Left ventricle myocardium superior (tissue), 1 donor: ENCODE results near the gene SEC22B. TPM values are rescaled to one million over a fixed set of nuclear protein-coding genes. Genes with fewer than 3 reads are reported as not detected.
"Not testable (repeated sequence)": the region's sequence is repeated elsewhere in the genome, so short reads cannot be mapped to it uniquely, and the experiment has no call there.

Source experiments
- ATAC-seq: fragments of 200-7000 bp; cut with Tn5 transposase; one replicate; pipeline ENCODE4 v1.9.1; 2020; ENCODE audit warnings: mild to moderate bottlenecking, moderate library complexity
- DNase-seq: peaks from one replicate; pipeline ENCODE4 v3.0.0-alpha.2; 2020
- intact Hi-C: fragments of 100-400 bp; cut with micrococcal nuclease; formaldehyde crosslinking; loops from one replicate; pipeline ENCODE4 v1.11.0; 2022
- long read RNA-seq: library from polyadenylated mRNA; unstranded; transcript quantifications from one replicate; pipeline ENCODE4 v2.0.0, GENCODE V29; 2021
- total RNA-seq: library from RNA; stranded (reverse); fragmentation: NEBNext Ultra II Directional; extraction: Animal tissue kit (Norgen Biotek cat#: 25700); gene quantifications from one replicate; pipeline ENCODE4 v1.2.1, GENCODE V29; 2021
- donor health status: DM: no; HTN: yes; CAD: no; lungs with severe emphysema.

The SEC22B gene
- 14.0 TPM for total RNA-seq
- long read RNA-seq, full-length matches to known transcripts: 61 of 66 reads
- long read RNA-seq, partial matches to known transcripts: 0 of 66 reads
- long read RNA-seq, other reads (novel, unspliced or antisense): 5 of 66 reads

DNA sequence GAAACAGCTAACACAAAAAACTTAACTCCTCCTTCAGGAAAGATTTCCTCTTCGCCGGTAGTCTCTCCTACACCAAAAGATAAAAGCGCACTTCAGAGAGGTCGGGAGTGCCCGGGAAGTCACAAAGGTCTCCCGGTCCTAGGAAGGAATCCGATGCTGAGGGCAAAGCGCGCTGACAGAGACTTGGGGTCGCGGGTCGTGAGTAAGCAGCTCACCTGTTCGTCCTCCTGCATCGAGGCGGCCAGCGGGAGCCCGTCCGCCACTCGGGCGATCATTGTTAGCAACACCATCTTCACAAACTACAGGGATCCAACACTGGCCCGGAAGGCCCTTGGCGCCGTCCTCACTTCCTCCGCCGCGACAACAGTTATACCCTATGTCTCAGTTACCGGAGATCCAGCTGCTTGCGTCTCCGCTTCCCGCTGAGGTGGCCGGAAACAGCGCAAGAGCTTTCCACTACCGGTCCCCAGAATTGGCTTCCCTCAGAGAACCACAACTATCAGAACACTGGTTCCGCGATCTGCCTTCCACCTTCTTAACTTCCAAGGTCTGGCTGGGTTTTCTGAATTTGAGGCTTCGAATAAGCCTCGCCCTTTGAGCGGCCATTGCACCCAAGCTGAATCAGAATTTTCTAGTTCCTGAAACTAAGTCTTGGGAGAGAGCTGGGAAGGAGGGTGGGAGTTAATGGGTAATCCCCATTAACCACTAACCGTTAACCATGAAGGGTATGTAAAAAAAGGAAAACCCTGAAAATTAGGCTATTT, at the start of gene SEC22B:
TSS of gene SEC22B (minus strand) at position 429 of the 764 bp plus-strand sequence. CDS start at position 290, 139 bp downstream.
- intact Hi-C loops: no loop called here
- peak; percentile 92 for ATAC-seq
- DNase-seq: peak; percentile 86

DNA sequence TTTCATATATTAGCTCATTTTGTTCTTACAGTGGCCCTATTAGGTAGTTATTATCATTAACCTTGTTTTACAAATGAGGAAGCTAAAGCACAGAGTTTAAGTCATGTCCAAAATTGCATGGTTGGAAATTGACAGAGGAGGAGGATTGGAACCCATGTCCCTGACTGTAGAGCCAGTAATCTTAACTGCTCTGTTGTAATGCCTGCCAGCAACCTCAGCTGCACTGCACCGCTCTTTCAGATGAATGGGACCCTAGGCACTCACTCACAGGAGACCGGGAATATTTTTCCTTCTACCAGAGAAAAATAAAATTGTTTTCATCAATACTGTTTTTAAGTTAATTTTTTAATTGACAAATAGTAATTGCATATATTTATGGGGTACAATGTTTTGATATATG, 41.6 kb upstream of the SEC22B start:
- DNase-seq, intact Hi-C loops: not testable (repeated sequence)
- peak; percentile 29 for ATAC-seq

DNA sequence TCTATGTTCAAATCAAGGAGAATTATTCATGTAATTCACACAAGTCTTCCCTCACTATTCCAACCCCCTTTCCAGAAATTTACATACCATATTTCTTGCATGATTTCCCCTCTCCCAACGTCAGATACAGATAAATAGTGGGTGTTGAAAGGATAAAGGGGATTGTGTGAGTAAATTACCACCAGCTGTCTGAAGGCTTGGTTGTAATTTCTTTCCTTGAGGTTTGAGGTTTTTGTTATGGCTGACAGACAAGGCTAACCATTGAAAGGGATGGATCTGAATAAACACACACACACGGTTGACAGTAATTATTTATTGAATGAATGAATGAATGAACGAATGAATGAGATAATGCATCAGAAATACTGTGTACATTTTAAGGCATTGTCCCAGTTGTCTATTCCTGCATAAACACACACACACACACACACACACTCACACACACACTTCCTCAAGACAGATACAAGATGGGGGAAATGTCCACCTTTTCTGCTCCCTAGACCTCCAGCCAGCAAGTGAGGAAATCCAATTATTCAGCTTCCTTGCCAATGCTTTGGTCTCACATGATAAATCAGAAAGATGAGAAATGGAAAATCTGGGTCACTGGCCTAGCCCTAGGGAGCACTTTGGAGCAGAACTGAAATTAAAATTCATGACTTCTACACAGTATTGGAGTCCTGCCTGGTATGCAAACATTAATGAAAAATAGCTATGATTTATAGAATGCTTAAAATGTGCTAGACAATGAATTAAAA, 41.0 kb upstream of the SEC22B start:
- peak; percentile 65 for ATAC-seq
- DNase-seq, intact Hi-C loops: not testable (repeated sequence)

DNA sequence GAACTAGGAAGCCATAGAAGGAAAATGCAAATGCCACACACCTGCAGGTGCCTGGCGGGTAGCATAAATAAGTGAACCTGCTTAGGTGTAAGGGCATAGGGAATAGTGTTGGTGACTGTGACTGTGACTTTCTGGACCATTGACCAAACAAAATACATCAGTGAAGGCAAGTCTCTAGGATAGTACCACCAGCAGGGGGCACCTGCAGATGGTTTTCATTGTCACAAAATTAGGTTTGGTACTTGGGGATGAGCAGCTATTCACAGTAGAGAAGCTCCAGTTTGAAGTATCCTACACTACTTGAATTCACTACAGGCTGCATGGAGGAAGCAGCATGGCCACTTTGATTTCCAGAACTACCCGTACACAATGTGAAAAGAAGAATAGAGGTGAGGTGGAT, 37.3 kb upstream of the SEC22B start:
- intact Hi-C loops, DNase-seq: not testable (repeated sequence)
- ATAC-seq: peak; percentile 85

GRCh38 chr1:120210754-120211153, 34.4 kb upstream of the SEC22B start:
- ATAC-seq, intact Hi-C loops, DNase-seq: not testable (repeated sequence)

DNA sequence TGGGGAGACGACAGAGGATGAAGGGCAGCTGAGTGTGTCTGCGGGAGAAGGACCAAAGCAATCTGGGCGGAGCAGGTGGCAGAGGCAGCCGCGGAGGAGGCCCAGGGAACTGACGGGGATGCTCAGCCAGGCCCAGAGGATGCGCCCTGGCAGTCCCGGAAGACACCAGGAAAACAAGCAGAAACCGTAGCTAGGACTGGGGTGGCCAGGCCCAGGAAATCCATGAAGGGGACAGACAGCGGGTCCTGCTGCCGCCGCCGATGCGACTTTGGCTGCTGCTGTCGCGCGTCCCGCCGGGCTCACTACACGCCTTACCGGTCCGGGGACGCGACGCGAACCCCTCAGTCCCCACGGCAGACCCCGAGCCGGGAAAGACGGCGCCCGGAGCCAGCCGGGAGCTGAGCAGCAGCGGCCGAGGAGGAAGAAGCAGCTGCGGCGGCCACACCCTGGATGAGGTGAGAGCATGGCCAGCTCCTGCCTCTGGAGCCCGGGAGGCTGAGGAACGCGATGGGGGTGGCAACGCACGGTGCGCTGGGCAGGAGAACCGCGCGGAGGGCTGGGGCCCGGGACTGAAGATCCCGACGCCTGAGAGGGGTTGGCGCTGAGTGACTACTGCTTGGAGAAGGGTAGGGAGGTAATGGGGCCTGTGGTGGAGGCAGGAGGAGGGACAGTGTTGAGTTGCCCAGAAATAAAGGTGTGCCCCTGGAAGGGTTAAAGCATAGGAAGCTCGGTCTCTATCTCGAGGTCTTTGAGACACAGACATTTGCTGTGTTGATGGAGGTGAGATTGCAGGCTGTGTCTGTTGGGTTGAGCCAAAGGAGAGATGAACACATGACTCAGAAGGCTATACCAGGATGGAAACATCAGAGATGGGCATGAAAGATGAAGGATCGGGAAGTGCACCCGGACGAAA, 20.8 kb upstream of the SEC22B start:
- intact Hi-C loops: not testable (repeated sequence)
- DNase-seq (peak; percentile 15), ATAC-seq (peak; percentile 76)

DNA sequence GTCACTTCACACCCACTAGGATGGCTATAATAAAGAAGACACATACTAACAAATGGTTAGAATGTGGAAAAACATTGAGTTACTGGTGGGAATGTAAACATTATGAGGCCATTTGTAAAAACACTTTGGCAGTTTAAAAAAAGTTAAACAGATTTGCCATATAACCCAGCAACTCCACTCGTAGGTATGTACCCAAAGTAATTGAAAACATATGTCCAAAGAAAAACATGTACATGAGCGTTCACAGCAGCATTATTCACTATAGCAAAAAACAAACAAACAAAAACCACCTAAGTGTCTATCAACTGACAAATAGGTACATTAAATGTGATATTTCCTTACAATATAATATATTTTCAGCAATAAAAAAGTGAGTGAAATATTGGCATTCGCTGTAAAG, 12.3 kb upstream of the SEC22B start:
- DNase-seq, intact Hi-C loops, ATAC-seq: not testable (repeated sequence)

DNA sequence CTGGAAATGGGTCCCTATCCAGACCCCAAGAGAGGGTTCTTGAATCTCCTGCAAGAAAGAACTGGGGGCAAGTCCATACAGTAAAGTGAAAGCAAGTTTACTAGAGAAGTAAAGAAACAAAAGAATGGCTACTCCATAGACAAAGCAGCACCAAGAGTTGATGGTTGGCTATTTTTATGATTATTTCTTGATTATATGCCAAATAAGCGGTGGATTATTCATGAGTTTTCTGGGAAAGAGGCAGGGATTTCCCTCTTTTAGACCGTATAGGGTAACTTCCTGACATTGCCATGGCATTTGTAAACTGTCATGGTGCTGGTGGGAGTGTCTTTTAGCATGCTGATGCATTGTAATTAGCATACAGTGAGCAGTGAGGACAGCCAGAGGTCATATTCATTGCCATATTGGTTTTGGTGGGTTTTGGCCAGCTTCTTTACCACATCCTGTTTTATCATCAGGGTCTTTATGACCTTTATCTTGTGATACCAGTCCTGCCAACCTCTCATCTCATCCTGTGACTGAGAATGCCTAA, 5.9 kb upstream of the SEC22B start:
- intact Hi-C loops, ATAC-seq, DNase-seq: not testable (repeated sequence)

GRCh38 chr1:120179811-120180690, 3.7 kb upstream of the SEC22B start:
- DNase-seq: peak; percentile 41
- ATAC-seq: peak; percentile 53
- intact Hi-C loops: not testable (repeated sequence)

GRCh38 chr1:120178799-120179756, 2.8 kb upstream of the SEC22B start:
- intact Hi-C loops: no loop called here
- DNase-seq (no peak), ATAC-seq (no peak)

GRCh38 chr1:120178058-120178457, 1.7 kb upstream of the SEC22B start:
- intact Hi-C loops, DNase-seq, ATAC-seq: not testable (repeated sequence)

- ATAC-seq, DNase-seq, intact Hi-C loops: not testable (repeated sequence)
Observed at GRCh38 chr1:120175688-120176087, 632 bp downstream of the SEC22B start.

DNA sequence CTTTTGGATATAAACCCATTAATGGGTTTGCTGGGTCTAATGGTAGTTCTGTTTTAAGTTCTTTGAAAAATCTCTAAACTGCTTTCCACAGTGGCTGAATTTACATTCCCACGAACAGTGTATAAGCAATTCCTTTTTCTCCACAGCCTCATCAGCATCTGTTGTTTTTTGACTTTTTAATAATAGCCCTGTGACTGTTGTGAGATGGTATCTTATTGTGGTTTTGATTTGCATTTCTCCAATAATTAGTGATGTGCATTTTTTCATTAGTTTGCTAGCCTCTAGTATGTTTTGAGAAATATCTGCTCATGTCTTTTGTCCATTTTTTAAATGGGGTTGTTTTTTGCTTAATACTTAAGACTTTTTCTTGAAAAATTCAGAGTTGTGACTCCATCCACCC, 11.6 kb downstream of the SEC22B start:
- DNase-seq, intact Hi-C loops, ATAC-seq: not testable (repeated sequence)

- ATAC-seq, DNase-seq, intact Hi-C loops: not testable (repeated sequence)
Observed at GRCh38 chr1:120162015-120162414, 14.3 kb downstream of the SEC22B start.

DNA sequence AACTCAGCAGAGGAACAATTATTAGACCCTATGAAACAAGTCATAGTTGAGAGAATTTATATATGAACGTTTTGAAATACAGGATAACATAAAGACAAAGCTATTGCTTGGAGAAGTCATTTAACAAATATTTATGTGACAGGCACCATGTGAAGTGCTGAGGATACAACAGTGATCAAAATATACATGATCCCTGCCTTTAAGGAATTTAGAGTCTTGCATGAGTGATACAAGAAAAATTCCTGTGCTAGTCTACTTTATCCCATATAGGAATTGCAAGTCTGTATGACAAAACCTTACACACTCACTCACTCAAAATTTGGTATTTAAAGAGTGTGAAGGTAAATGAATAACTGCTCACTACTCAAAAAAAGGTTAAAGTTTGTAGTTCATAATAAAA, 17.8 kb downstream of the SEC22B start:
- ATAC-seq, intact Hi-C loops, DNase-seq: not testable (repeated sequence)

DNA sequence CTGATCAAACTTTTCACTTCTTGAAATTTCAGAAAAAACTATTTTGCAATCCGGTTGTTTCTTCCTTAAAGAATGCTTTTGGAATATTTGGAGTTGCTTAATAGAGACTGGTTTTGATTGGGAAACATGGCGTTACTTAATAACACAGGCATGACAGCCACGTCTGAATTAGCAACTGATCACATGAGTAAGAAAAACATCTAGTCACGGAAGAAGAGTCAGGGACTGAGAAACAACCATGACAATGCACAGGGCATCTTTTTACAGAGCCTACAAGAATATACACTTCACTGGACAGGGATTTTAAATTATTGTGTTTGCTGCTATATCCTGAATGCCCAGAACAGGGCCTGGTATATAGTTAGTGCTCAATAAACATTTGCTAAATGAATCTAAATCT, 18.2 kb downstream of the SEC22B start:
- ATAC-seq: peak; percentile 93
- intact Hi-C loops, DNase-seq: not testable (repeated sequence)
